WI38 (cell line): Measurements from ENCODE around the gene FAM222B.
"Not testable (repeated sequence)": the region's sequence is repeated elsewhere in the genome, so short reads cannot be mapped to it uniquely, and the experiment has no call there.

Experiments used
- H3K4me3 ChIP-seq: 2 replicates; pipeline ENCODE4 v1.5.1; 2011; ENCODE audit warnings: low read depth, mild to moderate bottlenecking, control low read depth, low read length
- TF ChIP-seq, protein P1 (sequence below): IDR thresholded peaks from 2 replicates; pipeline ENCODE4 v1.5.1; 2012; ENCODE audit warnings: low read depth, mild to moderate bottlenecking, control low read depth, low read length

The FAM222B gene

DNA sequence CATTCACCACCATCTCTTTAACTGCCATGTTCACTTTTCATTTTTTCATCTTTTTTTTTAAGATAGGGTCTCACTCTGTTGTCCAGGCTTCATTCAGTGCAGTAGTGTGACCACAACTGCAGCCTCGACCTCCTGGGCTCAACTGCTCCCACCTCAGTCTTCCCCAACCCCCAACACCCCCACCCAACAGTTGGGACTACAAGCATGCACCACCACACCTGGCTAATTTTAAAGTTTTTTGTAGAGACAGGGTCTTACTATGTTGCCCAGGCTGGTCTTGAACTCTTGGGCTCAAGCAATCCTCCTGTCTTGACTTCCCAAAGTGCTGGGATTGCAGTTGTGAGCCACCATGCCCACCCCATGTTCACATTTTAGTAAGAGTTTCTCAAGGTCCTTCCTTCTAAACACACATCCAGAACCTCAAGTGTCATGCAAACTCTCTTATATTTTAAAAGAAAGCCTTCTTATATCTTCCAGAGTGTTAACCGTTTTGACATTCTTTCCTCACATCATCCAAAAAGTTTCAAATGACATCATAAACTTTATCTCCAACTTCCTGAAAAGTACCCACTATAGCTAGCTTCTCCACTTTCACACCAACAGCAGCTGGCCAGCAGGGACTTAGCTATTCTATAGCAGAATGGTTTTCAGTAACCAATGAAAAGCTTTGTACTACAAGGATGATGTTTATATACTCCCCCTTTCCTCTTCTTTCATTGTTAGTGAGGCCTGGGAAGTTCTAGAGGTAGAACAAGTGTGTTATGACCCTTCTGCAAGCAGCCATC is 49.5 kb downstream of the FAM222B start:
- no peak overlapping the region for H3K4me3 ChIP-seq

DNA sequence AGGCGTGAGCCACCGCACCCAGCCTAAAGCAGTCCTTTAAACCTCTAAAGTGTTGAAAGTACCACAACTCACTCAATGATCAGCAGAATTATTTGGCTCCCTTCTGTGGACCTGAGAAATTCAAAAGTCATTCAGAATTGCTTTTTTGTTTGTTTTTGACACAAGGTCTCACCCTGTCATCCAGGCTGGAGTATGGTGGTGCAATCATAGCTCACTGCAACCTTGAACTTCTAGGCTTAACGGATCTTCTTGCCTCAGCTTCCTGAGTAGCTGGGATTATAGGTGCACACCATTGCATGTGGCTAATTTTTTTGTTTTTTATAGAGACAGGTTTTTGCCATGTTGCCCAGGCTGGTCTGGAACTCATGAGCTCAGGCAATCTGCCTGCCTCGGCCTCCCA is 54.5 kb downstream of the FAM222B start:
- TF ChIP-seq, protein P1, sequence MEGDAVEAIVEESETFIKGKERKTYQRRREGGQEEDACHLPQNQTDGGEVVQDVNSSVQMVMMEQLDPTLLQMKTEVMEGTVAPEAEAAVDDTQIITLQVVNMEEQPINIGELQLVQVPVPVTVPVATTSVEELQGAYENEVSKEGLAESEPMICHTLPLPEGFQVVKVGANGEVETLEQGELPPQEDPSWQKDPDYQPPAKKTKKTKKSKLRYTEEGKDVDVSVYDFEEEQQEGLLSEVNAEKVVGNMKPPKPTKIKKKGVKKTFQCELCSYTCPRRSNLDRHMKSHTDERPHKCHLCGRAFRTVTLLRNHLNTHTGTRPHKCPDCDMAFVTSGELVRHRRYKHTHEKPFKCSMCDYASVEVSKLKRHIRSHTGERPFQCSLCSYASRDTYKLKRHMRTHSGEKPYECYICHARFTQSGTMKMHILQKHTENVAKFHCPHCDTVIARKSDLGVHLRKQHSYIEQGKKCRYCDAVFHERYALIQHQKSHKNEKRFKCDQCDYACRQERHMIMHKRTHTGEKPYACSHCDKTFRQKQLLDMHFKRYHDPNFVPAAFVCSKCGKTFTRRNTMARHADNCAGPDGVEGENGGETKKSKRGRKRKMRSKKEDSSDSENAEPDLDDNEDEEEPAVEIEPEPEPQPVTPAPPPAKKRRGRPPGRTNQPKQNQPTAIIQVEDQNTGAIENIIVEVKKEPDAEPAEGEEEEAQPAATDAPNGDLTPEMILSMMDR: no peak
- H3K4me3 ChIP-seq: no peak overlapping the region

More for the DNA sequence above, 49.5 kb downstream of the FAM222B start:
- TF ChIP-seq, protein P1: no peak

DNA sequence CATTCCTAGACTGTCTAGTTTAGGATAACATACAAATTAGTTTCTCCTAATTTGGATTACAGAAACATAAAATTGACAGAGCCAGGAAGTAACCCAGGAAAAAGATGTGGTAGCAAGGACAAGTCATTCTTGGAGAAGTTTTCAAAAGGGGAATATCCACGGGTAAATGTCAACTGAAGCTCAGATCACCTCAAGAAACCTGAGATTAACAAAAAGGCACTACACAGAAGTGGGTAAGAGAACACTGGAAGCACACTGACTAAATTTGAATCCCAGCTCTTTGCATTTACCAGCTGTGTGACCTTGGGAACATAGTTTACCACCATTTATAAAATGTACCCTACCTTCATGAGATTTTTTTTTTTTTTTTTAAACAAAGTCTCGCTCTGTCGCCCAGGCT is 59.4 kb downstream of the FAM222B start:
- TF ChIP-seq, protein P1: no peak

DNA sequence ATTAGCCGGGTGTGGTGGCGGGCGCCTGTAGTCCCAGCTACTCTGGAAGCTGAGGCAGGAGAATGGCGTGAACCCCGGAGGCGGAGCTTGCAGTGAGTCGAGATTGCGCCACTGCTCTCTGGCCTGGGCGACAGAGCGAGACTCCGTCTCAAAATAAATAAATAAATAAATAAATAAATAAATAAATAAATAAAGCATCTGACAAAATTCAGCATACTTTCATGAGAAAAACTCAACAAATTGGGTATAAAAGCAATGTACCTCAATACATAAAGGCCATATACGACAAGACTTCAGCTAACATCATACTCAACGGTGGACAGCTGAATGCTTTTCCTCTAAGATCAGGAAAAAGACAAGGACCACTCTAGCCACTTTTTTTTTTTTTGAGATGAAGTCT is 63.0 kb downstream of the FAM222B start:
- H3K4me3 ChIP-seq: not testable (repeated sequence)

More for the DNA sequence above, 59.4 kb downstream of the FAM222B start:
- H3K4me3 ChIP-seq: no peak overlapping the region

DNA sequence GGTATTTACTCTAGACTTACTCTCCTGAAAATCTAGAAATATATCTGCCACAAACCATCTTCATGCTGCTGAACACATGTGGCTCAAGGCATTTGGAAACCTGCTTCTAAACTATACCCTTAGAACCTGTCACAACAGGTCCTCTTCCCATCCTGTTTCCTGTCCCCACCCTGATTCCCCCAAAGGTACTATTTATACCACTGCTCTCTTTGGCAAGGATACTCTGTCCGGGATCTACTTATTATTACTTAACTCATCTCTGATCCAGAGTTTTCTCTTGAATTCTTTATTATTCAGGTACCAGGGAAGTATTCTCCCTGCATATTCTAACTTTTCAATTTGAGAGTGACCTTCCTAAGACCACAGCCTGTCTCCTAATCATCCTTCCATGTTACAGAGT is 65.4 kb downstream of the FAM222B start:
- TF ChIP-seq, protein P1: no peak
- H3K4me3 ChIP-seq: no peak overlapping the region

DNA sequence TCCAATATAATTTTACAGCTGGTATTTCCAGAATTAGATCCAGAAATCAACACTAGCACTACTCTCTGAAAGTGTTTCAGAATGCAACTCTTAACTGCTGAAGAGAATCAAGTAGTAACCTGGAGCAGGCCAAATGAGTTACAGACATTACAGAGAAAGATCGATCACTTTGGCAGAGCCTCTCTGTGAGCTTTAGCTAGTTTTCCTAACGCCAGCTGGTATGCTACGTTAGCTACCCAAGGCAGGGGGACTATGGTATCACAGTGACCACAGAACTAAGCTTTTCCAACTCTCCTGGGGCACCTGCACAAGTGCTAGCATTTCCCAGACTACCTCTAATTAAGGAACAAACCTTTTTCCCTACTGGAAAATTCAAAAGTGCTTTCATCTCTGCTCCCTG is 68.4 kb downstream of the FAM222B start:
- no peak overlapping the region for H3K4me3 ChIP-seq
- TF ChIP-seq, protein P1: no peak

DNA sequence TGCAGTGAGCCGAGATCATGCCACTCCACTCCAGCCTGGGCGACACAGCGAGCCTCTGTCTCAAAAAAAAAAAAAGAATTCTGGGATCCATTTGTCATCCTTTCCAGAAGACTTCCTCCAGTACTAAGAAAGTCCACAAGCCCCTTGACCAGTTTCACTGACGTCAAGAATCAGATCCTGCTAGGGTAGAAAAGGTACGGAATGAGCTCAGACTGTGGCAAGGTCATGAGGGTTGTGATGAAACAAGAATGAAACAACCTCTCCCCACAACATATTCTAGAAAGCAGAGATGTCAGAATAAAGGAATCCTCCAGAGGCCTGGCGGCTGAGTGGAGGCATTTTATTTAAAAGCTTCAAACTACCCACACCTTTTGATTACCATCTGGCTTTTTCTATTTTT is 68.9 kb downstream of the FAM222B start:
- TF ChIP-seq, protein P1: no peak
- no peak overlapping the region for H3K4me3 ChIP-seq

DNA sequence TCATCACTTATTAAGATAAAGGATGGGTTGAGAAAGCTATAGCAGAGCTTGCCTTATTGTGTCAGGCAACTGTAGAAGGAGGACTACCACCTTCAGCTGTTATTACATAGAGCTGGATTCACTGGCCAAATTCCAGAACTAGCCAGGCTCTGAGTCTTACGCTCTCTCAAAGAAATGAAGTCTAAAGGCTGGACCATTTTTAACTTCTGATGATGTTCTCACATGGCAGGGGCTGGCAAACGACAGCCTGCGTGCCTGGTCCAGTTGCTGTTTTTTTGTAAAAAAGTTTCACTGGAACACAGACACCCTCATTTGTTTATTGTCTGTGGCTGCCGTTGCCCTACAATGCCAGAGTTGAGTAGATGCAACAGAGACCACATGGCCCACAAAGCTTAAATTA is 77.6 kb downstream of the FAM222B start:
- TF ChIP-seq, protein P1: no peak
- no peak overlapping the region for H3K4me3 ChIP-seq
